Measurements from ENCODE around the gene TRIM38. TPM values are rescaled to one million over a fixed set of nuclear protein-coding genes. Genes with fewer than 3 reads are reported as not detected.

The TRIM38 gene
- polyA plus RNA-seq, 1 donor from 2014 or later, result not detected

- H3K4me2 ChIP-seq (ENCODE audit: low read length), result no peak overlapping the region
- no peak overlapping the region for H2AFZ ChIP-seq (ENCODE audit: low read depth, low read length)
- H3K9ac ChIP-seq (ENCODE audit: low read length), result no peak overlapping the region
- no peak for TF ChIP-seq POLR2AphosphoS5 (IDR thresholded peaks at IDR 0.05)
- no peak for TF ChIP-seq EZH2 (IDR thresholded peaks at IDR 0.05; ENCODE audit: borderline replicate concordance, insufficient read depth, low read length, poor library complexity, severe bottlenecking)
- TF ChIP-seq MXI1 (conservative IDR thresholded peaks at IDR 0.05; ENCODE audit: poor library complexity, severe bottlenecking), result no peak
- TF ChIP-seq CTCF (IDR thresholded peaks at IDR 0.05; ENCODE audit: poor library complexity, severe bottlenecking), result no peak
- no peaks in the 10 kb centered on the region for H3K9me3 ChIP-seq (ENCODE audit: low read length)
- H4K20me1 ChIP-seq (ENCODE audit: insufficient read depth), result no peaks in the 10 kb centered on the region
- H3K27me3 ChIP-seq (ENCODE audit: insufficient read depth, low read depth, low read length), result no peaks in the 10 kb centered on the region
- no peak overlapping the region for H3K27ac ChIP-seq (ENCODE audit: low read length)
- H3K79me2 ChIP-seq (replicated peaks; ENCODE audit: insufficient read depth, low read length), result no peaks in the 10 kb centered on the region
- no peak overlapping the region for H3K4me3 ChIP-seq (ENCODE audit: low read length)
- H3K36me3 ChIP-seq (ENCODE audit: insufficient read depth, low read length), result no peaks in the 10 kb centered on the region
- no peaks in the 10 kb centered on the region for H3F3A ChIP-seq (ENCODE audit: insufficient read depth, low read length, poor library complexity, severe bottlenecking)
- H3K9me2 ChIP-seq (ENCODE audit: insufficient read depth, low read length), result no peaks in the 10 kb centered on the region
Measured at GRCh38 chr6:25971187-25971821, 8.7 kb downstream of the TRIM38 start.

DNA sequence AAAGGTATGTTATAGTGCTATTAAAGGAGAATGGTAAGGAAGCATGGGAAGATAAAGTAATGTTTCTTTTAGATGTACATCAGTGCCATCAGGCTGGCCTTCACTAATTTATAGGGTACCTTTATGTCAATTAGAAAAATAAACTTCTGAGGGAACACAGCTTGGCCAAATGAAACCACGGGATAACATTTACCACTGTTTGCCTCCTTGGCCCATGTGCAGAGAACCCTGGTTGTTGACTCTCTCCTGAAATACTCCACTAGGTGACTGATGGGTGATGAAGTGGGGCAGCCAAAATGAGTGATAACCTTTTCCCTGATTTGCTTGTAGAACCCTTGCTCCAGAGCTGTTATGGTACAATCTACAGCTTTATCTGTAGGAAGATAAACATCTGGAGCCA is 9.5 kb downstream of the TRIM38 start:
- Histone ChIP-seq H3K4me2 (ENCODE audit: low read length) (no peak overlapping the region), H4K20me1 (ENCODE audit: insufficient read depth) (no peaks in the 10 kb centered on the region), H3F3A (ENCODE audit: insufficient read depth, low read length, poor library complexity, severe bottlenecking) (no peaks in the 10 kb centered on the region), H3K9ac (ENCODE audit: low read length) (no peak overlapping the region), H3K4me3 (ENCODE audit: low read length) (no peak overlapping the region), H3K27me3 (ENCODE audit: insufficient read depth, low read depth, low read length) (no peaks in the 10 kb centered on the region), H3K79me2 (replicated peaks; ENCODE audit: insufficient read depth, low read length) (no peaks in the 10 kb centered on the region), H3K27ac (ENCODE audit: low read length) (no peak overlapping the region), H3K9me3 (ENCODE audit: low read length) (no peaks in the 10 kb centered on the region), H3K9me2 (ENCODE audit: insufficient read depth, low read length) (no peaks in the 10 kb centered on the region), H2AFZ (ENCODE audit: low read depth, low read length) (no peak overlapping the region), H3K36me3 (ENCODE audit: insufficient read depth, low read length) (no peaks in the 10 kb centered on the region)
- no peak for TF ChIP-seq MXI1 (conservative IDR thresholded peaks at IDR 0.05; ENCODE audit: poor library complexity, severe bottlenecking)
- no peak for TF ChIP-seq REST (IDR thresholded peaks at IDR 0.05; ENCODE audit: borderline replicate concordance)
- no peak for TF ChIP-seq EP300 (conservative IDR thresholded peaks at IDR 0.05; ENCODE audit: poor library complexity, severe bottlenecking)
- TF ChIP-seq EZH2 (IDR thresholded peaks at IDR 0.05; ENCODE audit: borderline replicate concordance, insufficient read depth, low read length, poor library complexity, severe bottlenecking), result no peak
- no peak for TF ChIP-seq RAD21 (conservative IDR thresholded peaks at IDR 0.05)
- TF ChIP-seq CTCF (IDR thresholded peaks at IDR 0.05; ENCODE audit: poor library complexity, severe bottlenecking), result no peak
- no peak for TF ChIP-seq TAF1 (IDR thresholded peaks at IDR 0.05; ENCODE audit: low read depth)
- no peak for TF ChIP-seq POLR2AphosphoS5 (IDR thresholded peaks at IDR 0.05)
- TF ChIP-seq SMC3 (conservative IDR thresholded peaks at IDR 0.05; ENCODE audit: poor library complexity), result no peak

All from neural cell (in vitro differentiated cells).